Ishikawa (cell line): ENCODE measurements around the gene TANC2.

Experiments used
- CEBPB ChIP-seq: IDR thresholded peaks from 2 replicates; pipeline ENCODE4 v1.6.1; 2012
- CREB1 ChIP-seq: IDR thresholded peaks from 2 replicates; pipeline ENCODE4 v1.6.1; 2012; ENCODE audit warnings: low read depth
- EGR1 ChIP-seq: IDR thresholded peaks from 2 replicates; pipeline ENCODE4 v1.6.1; 2012
- EP300 ChIP-seq: IDR thresholded peaks from 2 replicates; pipeline ENCODE4 v1.6.1; 2012; ENCODE audit warnings: borderline replicate concordance
- FOXM1 ChIP-seq: IDR thresholded peaks from 2 replicates; pipeline ENCODE4 v1.6.1; 2012; ENCODE audit warnings: low read depth, borderline replicate concordance
- TAF1 ChIP-seq: IDR thresholded peaks from 2 replicates; pipeline ENCODE4 v1.6.1; 2012; ENCODE audit warnings: low read depth, mild to moderate bottlenecking
- TEAD4 ChIP-seq: IDR thresholded peaks from 2 replicates; pipeline ENCODE4 v1.6.1; 2012
- ZBTB7A ChIP-seq: IDR thresholded peaks from 2 replicates; pipeline ENCODE4 v1.6.1; 2012; ENCODE audit warnings: low read depth
- TF ChIP-seq, protein P1 (sequence below): IDR thresholded peaks from 2 replicates; pipeline ENCODE4 v1.6.1; 2012; ENCODE audit warnings: low read depth, mild to moderate bottlenecking
- TF ChIP-seq, protein P2 (sequence below): IDR thresholded peaks from 2 replicates; pipeline ENCODE4 v1.6.1; 2012

DNA sequence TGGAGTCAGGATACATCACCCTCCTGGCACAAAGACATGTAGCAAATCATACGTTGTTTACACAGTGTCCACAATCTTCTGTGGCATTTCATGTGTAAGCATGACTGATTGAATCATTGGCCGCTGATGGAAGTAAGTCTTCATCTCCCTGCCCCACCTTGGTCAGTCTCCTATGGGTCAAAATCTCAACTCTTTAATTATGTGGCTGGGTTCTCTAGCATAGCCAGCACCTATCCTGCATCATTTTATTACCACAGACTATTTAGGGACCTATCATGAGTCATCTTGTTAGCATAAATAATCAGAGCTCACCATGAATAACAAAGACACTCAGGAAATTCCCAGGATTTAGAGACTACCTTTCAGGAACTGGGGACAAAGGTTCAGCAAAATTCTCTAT lies 15.9 kb downstream of the TANC2 start:
- TF ChIP-seq, protein P1, sequence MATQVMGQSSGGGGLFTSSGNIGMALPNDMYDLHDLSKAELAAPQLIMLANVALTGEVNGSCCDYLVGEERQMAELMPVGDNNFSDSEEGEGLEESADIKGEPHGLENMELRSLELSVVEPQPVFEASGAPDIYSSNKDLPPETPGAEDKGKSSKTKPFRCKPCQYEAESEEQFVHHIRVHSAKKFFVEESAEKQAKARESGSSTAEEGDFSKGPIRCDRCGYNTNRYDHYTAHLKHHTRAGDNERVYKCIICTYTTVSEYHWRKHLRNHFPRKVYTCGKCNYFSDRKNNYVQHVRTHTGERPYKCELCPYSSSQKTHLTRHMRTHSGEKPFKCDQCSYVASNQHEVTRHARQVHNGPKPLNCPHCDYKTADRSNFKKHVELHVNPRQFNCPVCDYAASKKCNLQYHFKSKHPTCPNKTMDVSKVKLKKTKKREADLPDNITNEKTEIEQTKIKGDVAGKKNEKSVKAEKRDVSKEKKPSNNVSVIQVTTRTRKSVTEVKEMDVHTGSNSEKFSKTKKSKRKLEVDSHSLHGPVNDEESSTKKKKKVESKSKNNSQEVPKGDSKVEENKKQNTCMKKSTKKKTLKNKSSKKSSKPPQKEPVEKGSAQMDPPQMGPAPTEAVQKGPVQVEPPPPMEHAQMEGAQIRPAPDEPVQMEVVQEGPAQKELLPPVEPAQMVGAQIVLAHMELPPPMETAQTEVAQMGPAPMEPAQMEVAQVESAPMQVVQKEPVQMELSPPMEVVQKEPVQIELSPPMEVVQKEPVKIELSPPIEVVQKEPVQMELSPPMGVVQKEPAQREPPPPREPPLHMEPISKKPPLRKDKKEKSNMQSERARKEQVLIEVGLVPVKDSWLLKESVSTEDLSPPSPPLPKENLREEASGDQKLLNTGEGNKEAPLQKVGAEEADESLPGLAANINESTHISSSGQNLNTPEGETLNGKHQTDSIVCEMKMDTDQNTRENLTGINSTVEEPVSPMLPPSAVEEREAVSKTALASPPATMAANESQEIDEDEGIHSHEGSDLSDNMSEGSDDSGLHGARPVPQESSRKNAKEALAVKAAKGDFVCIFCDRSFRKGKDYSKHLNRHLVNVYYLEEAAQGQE = no peak
- TF ChIP-seq CEBPB (no peak), EGR1 (no peak), EP300 (no peak), TAF1 (no peak), CREB1 (no peak), TEAD4 (no peak), FOXM1 (no peak), ZBTB7A (no peak)
- TF ChIP-seq, protein P2, sequence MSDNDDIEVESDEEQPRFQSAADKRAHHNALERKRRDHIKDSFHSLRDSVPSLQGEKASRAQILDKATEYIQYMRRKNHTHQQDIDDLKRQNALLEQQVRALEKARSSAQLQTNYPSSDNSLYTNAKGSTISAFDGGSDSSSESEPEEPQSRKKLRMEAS = no peak
